ENCODE data around the gene PPFIA1. TPM values are rescaled to one million over a fixed set of nuclear protein-coding genes. Genes with fewer than 3 reads are reported as not detected.

PPFIA1 gene
- total and polyA plus RNA-seq, 2 of the 13 experiments (the other 11 are each of a cell fraction or from before 2014, with no cell fraction given): 29.9 to 45.2 TPM

- no peak for TF ChIP-seq ZNF281 (CRISPR knock-in tag; IDR thresholded peaks at IDR 0.05; ENCODE audit: borderline replicate concordance)
- TF ChIP-seq KLF15 (CRISPR knock-in tag; IDR thresholded peaks at IDR 0.05; ENCODE audit: borderline replicate concordance): no peak
- TF ChIP-seq ZNF776 (CRISPR knock-in tag; IDR thresholded peaks at IDR 0.05): 0 out of 2 replicates have a peak, but pooled peaks have one; percentile 2
- peak; percentile 50 for TF ChIP-seq ZMYM3 (CRISPR knock-in tag; IDR thresholded peaks at IDR 0.05)
- no peak; the same call in 1 of the 2 replicates for TF ChIP-seq BRF2 (CRISPR knock-in tag; IDR thresholded peaks at IDR 0.05)
- no peak for TF ChIP-seq SOX5 (CRISPR knock-in tag; IDR thresholded peaks at IDR 0.05; ENCODE audit: borderline replicate concordance)
- 0 out of 2 replicates have a peak, but pooled peaks have one; percentile 29 for TF ChIP-seq SNAPC2 (CRISPR knock-in tag; IDR thresholded peaks at IDR 0.05)
- no peak for TF ChIP-seq ZBTB7A (CRISPR knock-in tag; IDR thresholded peaks at IDR 0.05)
- TF ChIP-seq FOXA3 (CRISPR knock-in tag; IDR thresholded peaks at IDR 0.05): peak; percentile 35; the same call in 1 of the 2 replicates
- TF ChIP-seq ZBTB44 (CRISPR knock-in tag; IDR thresholded peaks at IDR 0.05): no peak
- TF ChIP-seq ZNF513 (CRISPR knock-in tag; conservative IDR thresholded peaks at IDR 0.05): no peak
- peak; percentile 36 for TF ChIP-seq ZEB1 (IDR thresholded peaks at IDR 0.05; ENCODE audit: insufficient replicate concordance, low read depth)
- TF ChIP-seq ZNF274 (CRISPR knock-in tag; IDR thresholded peaks at IDR 0.05): 0 out of 2 replicates have a peak, but pooled peaks have one; percentile 5
- TF ChIP-seq ADNP (CRISPR knock-in tag; IDR thresholded peaks at IDR 0.05): no peak; the same call in 1 of the 2 replicates
- no peak for TF ChIP-seq ZNF414 (CRISPR knock-in tag; IDR thresholded peaks at IDR 0.05)
- no peak for TF ChIP-seq IRX3 (CRISPR knock-in tag; IDR thresholded peaks at IDR 0.05; ENCODE audit: borderline replicate concordance, low read depth)
- peak; percentile 6; the same call in 1 of the 2 replicates for TF ChIP-seq FOSL2 (CRISPR knock-in tag; IDR thresholded peaks at IDR 0.05)
- TF ChIP-seq MXD3 (CRISPR knock-in tag; IDR thresholded peaks at IDR 0.05): no peak
- no peak for TF ChIP-seq ZNF510 (CRISPR knock-in tag; IDR thresholded peaks at IDR 0.05; ENCODE audit: low read depth)
Observed at GRCh38 chr11:70397336-70397982, 127.0 kb downstream of the PPFIA1 start (continued).

Data from HepG2 (cell line).